HG02678 (cell line): ENCODE measurements around the gene EIF4A2.

Source experiments
- ATAC-seq: cut with Tn5 transposase; IDR thresholded peaks from one replicate; pipeline ENCODE4 v1.9.1; 2021; ENCODE audit warnings: mild to moderate bottlenecking, moderate library complexity; ENCODE audit not compliant: unreplicated experiment

The EIF4A2 gene

GRCh38 chr3:186783058-186783730, at the start of gene EIF4A2:
TSS of gene EIF4A2 (plus strand) at chr3:186783577. CDS start at chr3:186783611, 34 bp downstream.
- ATAC-seq: peak; percentile 65

DNA sequence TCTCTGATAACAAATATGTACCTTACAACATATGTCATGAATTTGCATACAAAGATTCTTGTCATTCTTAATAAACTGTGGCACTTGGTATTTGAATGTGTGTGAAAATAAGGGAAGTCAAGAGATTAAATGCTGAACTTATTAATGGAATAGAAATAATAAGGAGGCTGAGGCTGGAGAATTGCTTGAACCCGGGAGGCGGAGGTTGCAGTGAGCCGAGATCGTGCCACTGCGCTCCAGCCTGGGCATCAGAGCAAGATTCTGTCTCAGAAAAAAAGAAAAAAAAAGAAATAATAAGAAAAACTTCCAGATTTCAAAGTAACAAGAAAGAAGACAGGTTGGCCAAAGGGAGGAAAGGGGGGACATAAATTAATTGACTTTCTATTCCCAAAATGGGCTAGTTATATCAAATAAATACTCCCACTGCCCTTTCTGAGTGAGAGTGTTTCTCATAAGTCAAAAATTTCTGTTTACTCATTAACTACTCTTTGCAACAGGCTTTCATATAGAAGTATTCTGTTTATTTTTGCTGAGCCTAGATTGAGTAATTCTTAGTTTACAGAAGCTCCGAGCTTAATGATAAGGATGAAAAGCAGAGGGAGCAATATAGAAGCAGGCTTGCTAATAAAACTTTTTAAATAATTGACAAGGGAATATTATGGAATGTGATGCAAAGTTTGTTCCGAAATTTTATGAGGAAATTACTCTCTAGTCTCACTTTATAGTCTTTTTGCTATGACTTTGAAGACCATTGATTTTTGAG, 40.6 kb upstream of the EIF4A2 start:
- ATAC-seq: no peak

DNA sequence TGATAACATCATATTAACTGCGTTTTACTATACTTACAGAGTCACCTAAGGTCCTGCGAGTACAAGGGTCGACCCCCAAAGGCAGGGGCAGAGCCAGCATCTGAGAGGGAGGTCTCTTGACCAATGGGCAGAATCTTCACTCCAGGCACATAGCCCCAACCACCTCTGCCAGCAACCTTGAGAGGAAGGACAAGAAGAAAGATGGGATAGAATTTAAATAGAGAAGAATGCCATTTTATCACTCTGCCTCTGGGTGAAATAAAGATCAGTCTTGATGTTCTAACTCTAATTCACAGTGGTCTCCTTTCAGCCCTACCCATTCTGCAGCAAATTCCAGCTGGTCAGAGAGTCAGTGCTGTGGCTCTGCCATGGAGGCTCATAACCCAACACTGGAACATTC, 39.7 kb upstream of the EIF4A2 start:
- no peak for ATAC-seq

DNA sequence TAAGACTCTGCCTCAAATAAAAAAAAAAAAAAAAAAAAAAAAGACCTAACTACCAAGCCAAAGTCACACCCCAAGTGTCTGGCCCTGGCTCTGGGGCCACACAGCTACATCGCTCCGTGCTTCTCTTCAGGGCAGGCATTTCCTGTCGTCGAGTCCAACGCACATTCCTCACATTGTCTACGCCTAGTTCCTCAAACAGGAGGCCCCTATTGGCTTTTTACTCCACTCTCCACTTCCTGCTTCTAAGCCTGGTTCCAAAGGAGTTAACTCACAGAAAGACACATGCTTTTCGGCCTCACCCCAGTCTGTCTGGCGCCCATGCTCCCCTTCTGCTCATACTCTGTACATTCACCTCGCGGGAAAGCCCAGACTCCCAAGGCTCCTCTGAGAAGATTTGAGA, 37.4 kb upstream of the EIF4A2 start:
- ATAC-seq: no peak

GRCh38 chr3:186750316-186750715, 33.1 kb upstream of the EIF4A2 start:
- no peak for ATAC-seq

DNA sequence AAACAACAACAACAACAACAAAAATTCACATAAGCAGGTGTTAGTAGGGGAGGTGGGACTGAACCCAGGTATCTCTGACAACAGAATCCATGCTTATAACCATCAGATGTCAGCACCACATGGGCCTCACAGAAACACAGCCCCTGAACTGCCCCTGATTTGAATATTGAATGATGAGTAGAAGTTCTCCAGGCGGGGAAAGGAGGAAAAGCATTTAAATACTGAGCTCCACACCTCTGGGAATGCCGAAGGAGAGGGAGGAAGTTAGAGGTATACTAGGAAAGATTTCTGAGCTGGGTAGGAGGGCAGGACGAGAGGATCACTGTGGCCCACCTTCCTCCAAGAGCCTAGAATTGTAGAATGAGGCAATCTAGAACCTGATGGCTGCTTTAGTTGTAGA, 31.9 kb upstream of the EIF4A2 start:
- no peak for ATAC-seq

- no peak for ATAC-seq
These were observed 29.4 kb upstream of the EIF4A2 start for GRCh38 chr3:186754006-186754405.

- ATAC-seq: no peak
These were observed 28.5 kb upstream of the EIF4A2 start for GRCh38 chr3:186754871-186755270.

GRCh38 chr3:186757214-186757613, 26.2 kb upstream of the EIF4A2 start:
- ATAC-seq: no peak

DNA sequence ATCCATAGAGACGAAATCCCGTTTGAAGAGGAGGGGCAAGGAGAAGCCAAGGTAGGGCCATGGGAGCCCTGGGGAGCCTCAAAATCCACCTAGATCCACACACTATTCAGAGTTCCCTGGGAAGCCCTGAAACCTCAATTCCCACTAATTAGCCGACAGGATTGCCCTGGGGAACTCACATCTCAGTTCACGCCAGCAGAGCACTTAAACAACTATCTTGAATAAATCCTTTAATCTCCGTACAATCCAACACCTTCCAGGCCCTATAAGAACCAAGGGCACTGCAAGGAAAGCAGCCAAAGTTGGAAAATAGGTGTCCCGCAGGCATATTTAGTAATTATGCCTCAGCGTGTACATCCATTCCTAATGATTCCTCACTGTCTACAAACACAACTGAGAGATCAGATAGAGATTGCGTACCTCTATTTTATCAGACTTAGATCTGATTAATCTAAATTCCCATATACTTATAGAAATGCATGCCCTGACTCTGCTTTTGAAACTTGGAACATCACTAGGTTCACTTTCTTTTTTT, 25.6 kb upstream of the EIF4A2 start:
- ATAC-seq: no peak

DNA sequence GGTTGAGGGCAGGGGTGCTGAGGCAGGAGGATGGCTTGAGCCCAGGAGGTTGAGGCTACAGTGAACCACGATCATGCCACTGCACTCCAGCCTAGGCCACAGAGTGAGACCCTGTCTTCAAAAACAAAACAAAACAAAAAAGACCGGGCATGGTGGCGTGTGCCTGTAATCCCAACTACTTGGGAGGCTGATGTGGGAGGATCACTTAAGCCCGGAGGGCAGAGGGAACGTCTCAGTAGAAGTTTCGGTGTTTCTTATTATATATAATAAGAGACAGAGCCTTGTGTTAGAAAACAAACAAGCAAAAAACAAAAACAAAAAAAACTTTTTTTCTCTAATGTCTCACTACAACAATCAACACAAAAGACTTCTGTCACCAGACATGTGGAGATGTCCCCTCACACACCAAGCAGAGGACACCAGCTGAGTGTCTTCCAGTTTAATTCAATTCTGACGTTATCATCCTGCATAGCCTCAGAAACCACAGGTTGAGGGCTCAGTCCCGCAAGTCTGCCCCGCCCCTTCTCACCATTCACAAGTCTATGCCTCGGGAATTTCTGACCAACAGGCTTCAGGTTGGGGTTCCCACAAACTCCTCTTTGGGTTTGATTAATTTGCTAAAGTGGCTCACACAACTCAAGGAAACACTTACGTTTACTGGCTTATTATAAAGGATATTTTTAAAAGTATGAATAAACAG, 24.0 kb upstream of the EIF4A2 start:
- ATAC-seq: no peak

GRCh38 chr3:186760141-186760833, 23.1 kb upstream of the EIF4A2 start:
- no peak for ATAC-seq

- no peak for ATAC-seq
These were observed 22.4 kb upstream of the EIF4A2 start for GRCh38 chr3:186760897-186761447.

GRCh38 chr3:186772281-186772694, 11.1 kb upstream of the EIF4A2 start:
- ATAC-seq: peak; percentile 26

DNA sequence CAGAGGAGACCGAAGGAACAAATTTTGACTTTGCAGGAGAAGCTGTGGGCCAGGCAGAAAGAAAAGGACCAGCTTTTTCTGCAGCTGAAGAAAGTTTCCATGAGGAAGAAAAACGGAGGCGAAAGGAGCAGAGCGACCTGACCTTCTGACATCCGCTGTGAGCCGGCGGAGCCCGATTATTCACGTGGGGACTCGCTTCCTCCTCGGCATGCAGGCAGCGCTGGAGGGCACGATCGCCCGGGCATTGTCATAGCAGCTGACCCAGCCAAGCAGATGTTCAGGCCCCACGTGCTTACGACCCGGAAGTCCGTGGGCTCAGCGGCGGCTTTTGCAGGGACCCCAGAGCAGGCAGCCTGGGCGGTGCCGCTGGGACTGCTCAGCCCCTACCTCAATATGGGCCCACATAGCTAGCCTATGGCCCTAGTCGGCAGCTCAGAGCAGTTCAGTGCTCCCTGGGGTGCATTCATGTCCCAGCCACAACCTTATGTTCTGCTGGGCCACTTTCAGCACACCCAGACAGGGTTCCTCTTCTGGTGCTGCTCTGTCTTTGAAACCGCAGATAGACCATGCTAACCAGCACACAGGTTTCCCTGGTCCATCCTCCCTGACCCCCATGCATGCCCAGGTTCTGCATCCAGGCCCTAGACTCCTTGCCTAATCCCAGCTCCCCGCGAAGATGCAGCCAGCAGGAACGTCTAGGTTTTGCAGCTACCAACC, 10.5 kb upstream of the EIF4A2 start:
- ATAC-seq: peak; percentile 96

DNA sequence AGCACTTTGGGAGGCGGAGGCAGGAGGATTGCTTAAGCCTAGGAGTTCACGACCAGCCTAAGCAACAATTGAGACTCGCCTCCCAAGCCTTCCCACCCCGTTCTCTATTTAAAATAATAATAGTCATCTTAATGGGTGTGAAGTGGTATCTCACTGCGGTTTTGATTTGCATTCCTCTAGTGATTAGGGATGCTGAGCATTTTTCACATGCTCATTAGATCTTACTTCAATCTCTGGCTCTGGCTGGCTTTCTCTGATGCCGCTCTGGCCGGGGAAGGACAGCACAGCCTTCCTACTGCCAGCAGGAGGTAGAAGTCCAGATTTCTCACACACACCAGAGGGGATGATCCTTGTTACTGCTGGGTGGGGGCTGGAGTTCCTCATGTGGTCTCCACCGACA, 7.4 kb upstream of the EIF4A2 start:
- no peak for ATAC-seq

GRCh38 chr3:186779204-186779603, 4.2 kb upstream of the EIF4A2 start:
- ATAC-seq: no peak

- peak; percentile 31 for ATAC-seq
These were observed 777 bp upstream of the EIF4A2 start for GRCh38 chr3:186782542-186783057.

- ATAC-seq: peak; percentile 60
These were observed 546 bp downstream of the EIF4A2 start for GRCh38 chr3:186783731-186784515.
